AG04450 (cell line): ENCODE data around the gene STRIP2. TPM values are rescaled to one million over a fixed set of nuclear protein-coding genes. Genes with fewer than 3 reads are reported as not detected.
"Not testable (repeated sequence)": the region's sequence is repeated elsewhere in the genome, so short reads cannot be mapped to it uniquely, and the experiment has no call there.

Experiments
- CTCF ChIA-PET: fragments of 300-600, 350-600 bp; formaldehyde crosslinking; extraction: SDS; loops from one replicate; lab custom pipeline; 2022; ENCODE audit warnings: antibody characterized with exemption, inconsistent platforms; lab: Charles Lee
- POLR2A ChIA-PET: fragments of 350-600 bp; formaldehyde crosslinking; extraction: SDS; loops from one replicate; lab custom pipeline; 2021; ENCODE audit warnings: antibody characterized with exemption, inconsistent platforms; lab: Yijun Ruan, JAX
- DNase-seq: peaks from one replicate; pipeline ENCODE4 v3.0.0-alpha.2; 2011; ENCODE audit warnings: low read depth, low spot score
- H3K27ac ChIP-seq: one replicate; pipeline ENCODE4 v1.5.1; 2012; ENCODE audit warnings: low read depth, low read length, control low read depth
- H3K27me3 ChIP-seq: one replicate; pipeline ENCODE4 v1.6.0; 2012; ENCODE audit warnings: low read length; ENCODE audit not compliant: control insufficient read depth, insufficient read depth
- H3K4me3 ChIP-seq: 2 replicates; pipeline ENCODE4 v1.5.1; 2011; ENCODE audit warnings: mild to moderate bottlenecking, low read depth, low read length, control low read depth
- H3K9me3 ChIP-seq: 2 replicates; pipeline ENCODE4 v1.5.1; 2012; ENCODE audit warnings: low read length; ENCODE audit not compliant: control insufficient read depth, insufficient read depth
- polyA plus RNA-seq: library from polyadenylated mRNA; depleted of rRNA; stranded (reverse); fragments of >200 nt; gene quantifications from 2 replicates; pipeline ENCODE4 v1.2.3, GENCODE V29; 2011
- TF ChIP-seq, protein P1 (sequence below): IDR thresholded peaks from 2 replicates; pipeline ENCODE4 v1.5.1; 2011; ENCODE audit warnings: low read depth, low read length, control low read depth, inconsistent platforms

Gene STRIP2
- polyA plus RNA-seq, 1 experiment = 1.7 TPM

DNA sequence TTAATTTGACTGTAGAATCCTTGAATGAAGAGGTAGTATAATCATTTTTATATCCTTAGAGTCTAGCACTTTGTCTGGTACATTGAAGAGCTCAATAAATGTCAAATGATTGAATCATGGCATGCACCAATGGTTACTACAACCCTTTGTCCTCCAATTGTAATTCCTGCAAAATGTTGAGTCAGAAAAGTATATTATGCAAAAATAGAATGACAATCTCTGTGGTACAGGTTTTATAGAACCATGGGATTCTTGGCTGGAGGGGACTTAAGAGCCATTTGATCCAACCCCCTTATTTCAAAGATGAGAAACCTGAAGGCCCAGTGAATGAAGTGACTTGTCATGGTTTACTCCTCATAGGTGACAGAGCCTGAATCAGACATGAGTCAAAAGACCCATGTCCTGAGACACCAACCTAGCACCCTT, 37.2 kb downstream of the STRIP2 start:
- TF ChIP-seq, protein P1, sequence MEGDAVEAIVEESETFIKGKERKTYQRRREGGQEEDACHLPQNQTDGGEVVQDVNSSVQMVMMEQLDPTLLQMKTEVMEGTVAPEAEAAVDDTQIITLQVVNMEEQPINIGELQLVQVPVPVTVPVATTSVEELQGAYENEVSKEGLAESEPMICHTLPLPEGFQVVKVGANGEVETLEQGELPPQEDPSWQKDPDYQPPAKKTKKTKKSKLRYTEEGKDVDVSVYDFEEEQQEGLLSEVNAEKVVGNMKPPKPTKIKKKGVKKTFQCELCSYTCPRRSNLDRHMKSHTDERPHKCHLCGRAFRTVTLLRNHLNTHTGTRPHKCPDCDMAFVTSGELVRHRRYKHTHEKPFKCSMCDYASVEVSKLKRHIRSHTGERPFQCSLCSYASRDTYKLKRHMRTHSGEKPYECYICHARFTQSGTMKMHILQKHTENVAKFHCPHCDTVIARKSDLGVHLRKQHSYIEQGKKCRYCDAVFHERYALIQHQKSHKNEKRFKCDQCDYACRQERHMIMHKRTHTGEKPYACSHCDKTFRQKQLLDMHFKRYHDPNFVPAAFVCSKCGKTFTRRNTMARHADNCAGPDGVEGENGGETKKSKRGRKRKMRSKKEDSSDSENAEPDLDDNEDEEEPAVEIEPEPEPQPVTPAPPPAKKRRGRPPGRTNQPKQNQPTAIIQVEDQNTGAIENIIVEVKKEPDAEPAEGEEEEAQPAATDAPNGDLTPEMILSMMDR = no peak
- H3K27ac ChIP-seq = no peak overlapping the region
- CTCF ChIA-PET = interaction anchor here (0.5 to 9.7 kb wide), 36 partner anchors 9 to 540 kb away, joined by 3 to 175 read pairs (median 4); partner anchors contain the start of gene STRIP2
- H3K4me3 ChIP-seq = no peak overlapping the region
- H3K9me3 ChIP-seq = no peaks in the 10 kb centered on the region; the same call in 1 of the 2 replicates
- POLR2A ChIA-PET = interaction anchor here (1.1 kb wide), 1 partner anchor 37 kb away, joined by 4 read pairs; the partner anchor contains the start of gene STRIP2
- DNase-seq = no peak
- H3K27me3 ChIP-seq = no peaks in the 10 kb centered on the region

DNA sequence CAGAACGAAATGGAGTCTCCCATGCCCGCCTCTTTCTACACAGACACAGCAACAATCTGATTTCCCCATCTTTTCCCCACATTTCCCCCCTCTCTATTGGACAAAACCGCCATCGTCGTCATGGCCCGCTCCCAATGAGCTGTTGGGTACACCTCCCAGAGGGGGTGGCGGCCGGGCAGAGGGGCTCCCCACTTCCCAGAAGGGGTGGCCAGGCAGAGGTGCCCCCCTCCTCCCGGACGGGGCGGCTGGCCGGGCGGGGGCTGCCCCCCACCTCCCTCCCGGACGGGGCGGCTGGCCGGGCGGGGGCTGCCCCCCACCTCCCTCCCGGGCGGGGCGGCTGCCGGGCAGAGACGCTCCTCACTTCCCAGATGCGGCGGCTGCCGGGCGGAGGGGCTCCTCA, 41.7 kb downstream of the STRIP2 start:
- POLR2A ChIA-PET, CTCF ChIA-PET, H3K27ac ChIP-seq, DNase-seq, H3K9me3 ChIP-seq, H3K27me3 ChIP-seq, H3K4me3 ChIP-seq: not testable (repeated sequence)

DNA sequence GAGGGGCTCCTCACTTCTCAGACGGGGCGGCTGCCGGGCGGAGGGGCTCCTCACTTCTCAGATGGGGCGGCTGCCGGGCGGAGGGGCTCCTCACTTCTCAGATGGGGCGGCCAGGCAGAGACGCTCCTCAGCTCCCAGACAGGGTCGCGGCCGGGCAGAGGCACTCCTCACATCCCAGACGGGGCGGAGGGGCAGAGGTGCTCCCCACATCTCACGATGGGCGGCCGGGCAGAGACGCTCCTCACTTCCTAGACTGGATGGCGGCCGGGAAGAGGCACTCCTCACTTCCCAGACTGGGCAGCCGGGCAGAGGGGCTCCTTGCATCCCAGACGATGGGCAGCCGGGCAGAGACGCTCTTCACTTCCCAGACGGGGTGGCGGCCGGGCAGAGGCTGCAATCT, 42.2 kb downstream of the STRIP2 start:
- H3K27ac ChIP-seq, H3K27me3 ChIP-seq, DNase-seq, H3K4me3 ChIP-seq, POLR2A ChIA-PET, H3K9me3 ChIP-seq, CTCF ChIA-PET: not testable (repeated sequence)

DNA sequence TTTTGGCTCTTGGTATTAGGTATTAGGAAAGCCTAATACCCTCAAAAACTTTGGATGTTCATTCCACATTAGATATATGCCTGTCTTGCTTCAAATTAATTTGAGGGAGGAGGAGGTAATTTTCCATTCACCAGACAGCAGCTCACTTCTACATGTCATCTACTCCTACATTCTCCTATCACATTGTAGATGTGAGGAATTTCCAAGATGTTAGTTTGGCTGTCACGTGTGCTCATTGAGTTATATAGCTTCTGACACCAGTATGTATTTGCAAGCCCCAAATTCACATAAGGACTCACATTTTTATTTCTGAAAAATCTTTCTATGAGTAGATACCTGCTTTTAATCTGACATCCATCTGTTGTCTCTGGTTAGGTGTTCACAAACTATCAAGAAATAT, 45.6 kb downstream of the STRIP2 start:
- Histone ChIP-seq H3K9me3 (no peaks in the 10 kb centered on the region; the same call in 1 of the 2 replicates), H3K4me3 (no peak overlapping the region), H3K27me3 (no peaks in the 10 kb centered on the region), H3K27ac (no peak overlapping the region)
- DNase-seq = no peak
- CTCF ChIA-PET = interaction anchor here (1.5 to 2.0 kb wide), 3 partner anchors 9 to 261 kb away, joined by 3 to 11 read pairs (median 6); no protein-coding TSS in a partner anchor
- POLR2A ChIA-PET = no interaction called here
- TF ChIP-seq, protein P1 = no peak

DNA sequence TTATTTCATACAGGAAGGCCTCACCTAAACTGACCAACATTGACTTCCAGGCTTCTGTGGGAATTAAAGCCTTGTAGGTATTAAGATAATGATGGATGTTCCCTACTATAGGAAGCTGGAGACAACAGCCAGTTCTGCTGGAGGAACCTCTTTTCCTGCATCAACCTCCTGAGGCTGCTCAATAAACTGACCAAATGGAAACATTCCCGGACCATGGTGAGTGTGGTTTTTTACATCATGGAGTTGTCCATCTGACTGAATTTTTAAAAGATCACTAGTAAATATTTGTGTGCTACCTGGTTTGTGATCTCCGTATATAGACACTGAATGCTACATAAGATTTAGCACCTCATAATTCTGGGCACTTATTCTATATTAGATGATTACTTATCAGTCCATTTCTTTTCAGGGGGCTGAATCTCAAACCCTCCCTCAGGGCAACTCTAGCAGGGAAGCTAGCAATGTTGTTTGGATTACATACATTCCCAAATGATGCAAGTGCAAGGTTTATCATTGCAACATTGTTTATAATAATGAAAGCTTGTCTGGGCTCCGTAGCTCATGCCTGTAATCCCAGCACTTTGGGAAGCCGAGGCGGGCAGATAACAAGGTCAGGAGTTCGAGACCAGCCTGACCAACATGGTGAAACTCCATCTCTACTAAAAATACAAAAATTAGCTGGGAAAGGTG, 46.6 kb downstream of the STRIP2 start:
- POLR2A ChIA-PET = interaction anchor here (0.6 to 1.4 kb wide), 2 partner anchors 9 to 13 kb away, joined by 4 read pairs; no protein-coding TSS in a partner anchor

DNA sequence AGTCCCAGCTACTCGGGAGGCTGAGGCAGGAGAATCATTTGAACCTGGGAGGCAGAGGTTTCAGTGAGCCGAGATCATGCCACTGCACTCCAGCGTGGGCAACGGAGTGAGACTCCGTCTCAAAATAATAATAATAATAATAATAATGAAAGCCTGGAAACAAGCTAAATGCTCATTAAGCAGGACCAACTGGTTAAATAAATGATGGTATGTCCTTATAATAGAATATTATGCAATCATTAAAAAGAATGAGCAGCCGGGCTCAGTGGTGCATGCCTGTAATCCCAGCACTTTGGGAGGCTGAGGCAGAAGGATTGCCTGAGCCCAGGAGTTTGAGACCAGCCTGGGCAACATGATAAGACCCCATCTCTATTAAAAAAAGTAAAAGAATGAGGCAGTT, 47.1 kb downstream of the STRIP2 start:
- H3K4me3 ChIP-seq, H3K9me3 ChIP-seq, DNase-seq, H3K27me3 ChIP-seq: not testable (repeated sequence)
- ChIA-PET CTCF (interaction anchor here (0.7 to 2.0 kb wide), 4 partner anchors 10 to 530 kb away, joined by 3 to 11 read pairs (median 4); no protein-coding TSS in a partner anchor), POLR2A (interaction anchor here (0.6 to 1.4 kb wide), 2 partner anchors 8 to 12 kb away, joined by 4 read pairs; no protein-coding TSS in a partner anchor)
- H3K27ac ChIP-seq = peak overlapping the region; percentile 63

More for the DNA sequence above, 46.6 kb downstream of the STRIP2 start:
- TF ChIP-seq, protein P1 = no peak
- H3K4me3 ChIP-seq = no peak overlapping the region
- no peaks in the 10 kb centered on the region; the same call in 1 of the 2 replicates for H3K9me3 ChIP-seq
- no peaks in the 10 kb centered on the region for H3K27me3 ChIP-seq
- no peak for DNase-seq
- CTCF ChIA-PET = interaction anchor here (0.7 to 2.0 kb wide), 4 partner anchors 10 to 531 kb away, joined by 3 to 11 read pairs (median 4); no protein-coding TSS in a partner anchor
- H3K27ac ChIP-seq = peak overlapping the region; percentile 63
